Ovary (tissue), 9 donors: ENCODE measurements around the gene SNX13. TPM values are rescaled to one million over a fixed set of nuclear protein-coding genes. Genes with fewer than 3 reads are reported as not detected.
A peak's percentile ranks its signal among the peaks of the same experiment; 100 is the strongest.

Experiments
- DNase-seq, 5 donors: peaks; one replicate each; pipeline ENCODE4 v3.0.0-alpha.2; 2019 to 2020
- H3K27ac ChIP-seq, 2 donors: fragments of 200-600 bp; one replicate each; pipeline versions ENCODE4 v1.5.1 to v1.8.0; 2019 to 2022
- H3K27me3 ChIP-seq: fragments of 200-600 bp; one replicate; pipeline ENCODE4 v1.8.0; 2022
- H3K36me3 ChIP-seq: fragments of 200-600 bp; sonication (generic); one replicate; pipeline ENCODE4 v1.5.1; 2019
- H3K4me1 ChIP-seq: one replicate; pipeline ENCODE4 v1.8.1; 2013; ENCODE audit warnings: mild to moderate bottlenecking, moderate library complexity; ENCODE audit not compliant: insufficient read depth
- H3K4me3 ChIP-seq: fragments of 200-600 bp; sonication (generic); one replicate; pipeline ENCODE4 v1.5.1; 2017
- H3K9me3 ChIP-seq, 2 donors: fragments of 200-600 bp in 1 of 2; sonication (generic) in 1 of 2; one replicate each; pipeline versions ENCODE4 v1.5.1 to v1.8.1; 2013 to 2019; ENCODE audit warnings: mild to moderate bottlenecking in 1 of 2, moderate library complexity in 1 of 2
- EP300 ChIP-seq: sonication (generic); formaldehyde crosslinking; IDR thresholded peaks from one replicate; pipeline ENCODE4 v1.6.1; 2017; ENCODE audit warnings: antibody characterized with exemption
- POLR2A ChIP-seq: fragments of 450-650 bp; IDR thresholded peaks from one replicate; pipeline ENCODE4 v1.6.1; 2017; ENCODE audit warnings: antibody characterized with exemption, mild to moderate bottlenecking, moderate library complexity
- WGBS, 3 donors: extraction: QIAGEN DNeasy Blood & Tissue Kit in 1 of 3; methylation state at CpG; one replicate each; pipeline versions ENCODE4 v1.1.5 to v1.1.7; 2013 to 2017; 5-methylcytosine and 5-hydroxymethylcytosine counted together
- intact Hi-C, 4 donors: fragments of 100-400 bp; cut with DNase I; formaldehyde crosslinking; loops; one replicate each; pipeline versions ENCODE4 v1.11.0 to v1.15.1; 2022 to 2023
- polyA plus RNA-seq, 2 donors: library from polyadenylated mRNA; stranded (reverse); fragments of 200-250 nt in 1 of 2; fragments of 350-450 nt in 1 of 2; fragmentation: Illumina TruSeq in 1 of 2; extraction: RNeasy Lipid Tissue Mini Kit (QIAGEN cat#74804) in 1 of 2; gene quantifications; one replicate each; pipeline ENCODE4 v1.2.3, GENCODE V29; 2013 to 2014
- total RNA-seq, 7 donors: library from RNA; depleted of rRNA in 2 of 7; stranded (reverse); fragments of >200 nt in 2 of 7; fragmentation: NEBNext Ultra II Directional in 3 of 7; extraction: Animal tissue kit (Norgen Biotek cat#: 25700) in 3 of 7; gene quantifications; one replicate each; pipeline versions ENCODE4 v1.1.0 to v1.2.4, GENCODE V29; 2016 to 2023
- TF ChIP-seq, protein P1 (sequence below), 3 donors: fragments of 450-650 bp in 2 of 3; fragments of 200-600 bp in 1 of 3; IDR thresholded peaks; one replicate each; pipeline versions ENCODE4 v1.5.1 to v1.8.0; 2016 to 2022; ENCODE audit warnings: antibody characterized with exemption in 3 of 3, mild to moderate bottlenecking in 1 of 3
- donor health status: DM: no; HTN: no; CAD: no; lungs with moderate emphysema.
- donor health status: DM: no; HTN: no; CAD: no.
- donor health status: Bipolar disorder and iron deficiency.
- donor health status: DM: yes; HTN: yes; CAD: no.
- donor health status: DM: no; HTN: no; CAD: no.
- donor health status: DM: yes; HTN: yes; CAD: no.

SNX13 gene
- total and polyA plus RNA-seq, 9 donors = 12.1 to 51.1 (median 46.1) TPM

DNA sequence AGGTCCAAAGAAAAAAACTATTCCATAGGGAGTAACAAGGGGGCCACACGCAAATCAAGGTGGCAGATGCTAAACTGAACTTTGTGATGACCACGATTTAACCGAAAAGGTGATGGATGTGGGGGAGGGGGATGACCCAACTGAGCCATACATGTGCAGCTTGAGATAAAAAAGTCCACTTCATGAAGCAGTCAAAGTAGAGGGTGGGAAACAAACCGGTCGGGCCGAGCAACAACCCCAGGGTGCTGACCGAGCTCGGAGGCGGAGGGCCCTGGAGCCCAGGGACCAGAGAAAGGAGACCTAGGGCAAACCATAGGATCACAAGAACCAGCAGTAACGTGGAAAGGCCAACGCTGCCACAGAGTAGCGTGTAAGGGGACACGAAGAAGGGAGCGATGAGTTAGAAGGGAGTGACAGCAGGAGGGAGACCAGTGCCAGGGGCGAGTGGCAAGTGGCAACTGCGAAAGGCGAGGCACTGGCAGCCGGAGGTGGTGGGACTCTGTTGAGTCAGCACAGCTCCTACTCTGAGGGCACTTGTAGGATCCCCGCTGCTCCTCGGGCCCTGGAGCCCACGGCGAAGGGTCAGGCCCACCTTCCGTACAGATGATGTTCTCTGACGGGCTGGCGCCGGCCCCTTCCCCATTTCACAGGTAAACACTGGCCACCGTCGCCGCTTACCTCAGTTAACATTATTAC, 540 bp downstream of the SNX13 start:
- whole genome bisulfite sequencing, 3 donors = 0 to 1% (median 0%) methylated on average over 21 to 29 of the region's 29 CpGs
- Histone ChIP-seq H3K4me1 (peaks cover 1% of the 10 kb centered on the region), H3K4me3 (peak overlapping the region; percentile 93), H3K27ac (peak overlapping the region; percentile 88 to 93), H3K27me3 (no peaks in the 10 kb centered on the region), H3K9me3 (no peaks in the 10 kb centered on the region), H3K36me3 (no peaks in the 10 kb centered on the region)
- DNase-seq = peak in 4 of 5 donors; percentile 29 to 55 (median 40)
- TF ChIP-seq POLR2A (no peak), EP300 (no peak)
- TF ChIP-seq, protein P1, sequence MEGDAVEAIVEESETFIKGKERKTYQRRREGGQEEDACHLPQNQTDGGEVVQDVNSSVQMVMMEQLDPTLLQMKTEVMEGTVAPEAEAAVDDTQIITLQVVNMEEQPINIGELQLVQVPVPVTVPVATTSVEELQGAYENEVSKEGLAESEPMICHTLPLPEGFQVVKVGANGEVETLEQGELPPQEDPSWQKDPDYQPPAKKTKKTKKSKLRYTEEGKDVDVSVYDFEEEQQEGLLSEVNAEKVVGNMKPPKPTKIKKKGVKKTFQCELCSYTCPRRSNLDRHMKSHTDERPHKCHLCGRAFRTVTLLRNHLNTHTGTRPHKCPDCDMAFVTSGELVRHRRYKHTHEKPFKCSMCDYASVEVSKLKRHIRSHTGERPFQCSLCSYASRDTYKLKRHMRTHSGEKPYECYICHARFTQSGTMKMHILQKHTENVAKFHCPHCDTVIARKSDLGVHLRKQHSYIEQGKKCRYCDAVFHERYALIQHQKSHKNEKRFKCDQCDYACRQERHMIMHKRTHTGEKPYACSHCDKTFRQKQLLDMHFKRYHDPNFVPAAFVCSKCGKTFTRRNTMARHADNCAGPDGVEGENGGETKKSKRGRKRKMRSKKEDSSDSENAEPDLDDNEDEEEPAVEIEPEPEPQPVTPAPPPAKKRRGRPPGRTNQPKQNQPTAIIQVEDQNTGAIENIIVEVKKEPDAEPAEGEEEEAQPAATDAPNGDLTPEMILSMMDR (IDR thresholded peaks at IDR 0.05) = no peak
- intact Hi-C loops = no loop called here

DNA sequence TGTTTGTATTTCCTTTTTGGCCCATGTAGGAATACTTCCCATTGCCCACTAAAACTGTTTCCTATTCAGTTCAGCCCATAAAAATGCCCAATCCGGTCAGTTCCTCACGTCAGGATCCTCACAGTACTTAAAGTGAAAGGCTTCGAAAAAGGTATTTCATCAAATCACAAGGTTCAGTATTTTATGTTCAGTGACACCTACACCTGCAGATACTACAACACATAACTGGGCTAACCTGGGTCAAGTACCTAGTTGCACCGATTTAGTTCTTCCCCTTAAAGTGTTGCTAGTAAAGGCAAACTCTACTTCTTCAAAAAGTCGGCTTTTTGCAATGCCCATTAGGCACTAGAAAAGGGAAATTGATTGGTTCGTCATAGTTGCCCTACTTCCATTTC, 1.1 kb downstream of the SNX13 start:
- Histone ChIP-seq H3K27ac (peak overlapping the region in 1 of 2 donors; percentile 93), H3K36me3 (no peaks in the 10 kb centered on the region)

DNA sequence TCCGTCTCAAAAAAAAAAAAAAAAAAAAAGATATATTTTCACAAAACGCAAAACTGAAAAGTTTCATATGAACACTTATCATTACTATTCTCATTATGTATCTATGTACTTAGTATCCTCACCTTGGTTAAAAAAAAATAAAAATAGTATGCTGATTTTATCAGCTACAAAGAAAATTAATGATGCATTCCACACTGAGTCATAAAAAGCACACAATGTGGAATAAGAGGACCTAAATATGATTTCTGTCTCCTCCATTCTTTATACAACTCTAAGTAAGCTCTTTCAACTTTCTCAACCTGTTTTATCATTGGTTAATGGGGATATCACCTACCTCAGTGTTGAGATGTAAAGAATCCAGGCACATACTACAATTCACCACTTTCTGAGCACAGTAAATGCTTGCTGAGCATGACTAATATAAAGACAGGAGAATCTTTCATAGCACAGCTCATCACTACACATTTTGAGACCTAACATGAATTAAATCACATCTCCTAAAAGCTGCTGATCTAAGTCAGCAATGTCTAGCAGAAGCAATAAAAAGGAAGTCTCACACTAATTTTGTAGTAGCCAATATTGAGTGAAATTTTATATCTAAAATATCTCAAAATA, 2.7 kb downstream of the SNX13 start:
- intact Hi-C loops = no loop called here
- 86 to 94% (median 93%) methylated on average over 2 of the region's 2 CpGs for WGBS, 3 donors
- Histone ChIP-seq H3K27ac (no peak overlapping the region), H3K36me3 (no peaks in the 10 kb centered on the region), H3K9me3 (no peaks in the 10 kb centered on the region), H3K4me3 (no peak overlapping the region), H3K4me1 (peaks cover 2% of the 10 kb centered on the region), H3K27me3 (no peaks in the 10 kb centered on the region)
- DNase-seq = no peak
- no peak for TF ChIP-seq EP300
- TF ChIP-seq POLR2A = no peak
- TF ChIP-seq, protein P1 (IDR thresholded peaks at IDR 0.05) = no peak

More for the DNA sequence above, 1.1 kb downstream of the SNX13 start:
- WGBS, 3 donors = 1 to 4% (median 4%) methylated on average over 6 of the region's 6 CpGs
- TF ChIP-seq POLR2A (no peak), EP300 (no peak)
- TF ChIP-seq, protein P1 (IDR thresholded peaks at IDR 0.05) = no peak
- intact Hi-C loops = no loop called here
- H3K4me1 ChIP-seq = peaks cover 1% of the 10 kb centered on the region
- no peaks in the 10 kb centered on the region for H3K9me3 ChIP-seq
- H3K27me3 ChIP-seq = no peaks in the 10 kb centered on the region
- H3K4me3 ChIP-seq = peak overlapping the region; percentile 93
- no peak for DNase-seq

DNA sequence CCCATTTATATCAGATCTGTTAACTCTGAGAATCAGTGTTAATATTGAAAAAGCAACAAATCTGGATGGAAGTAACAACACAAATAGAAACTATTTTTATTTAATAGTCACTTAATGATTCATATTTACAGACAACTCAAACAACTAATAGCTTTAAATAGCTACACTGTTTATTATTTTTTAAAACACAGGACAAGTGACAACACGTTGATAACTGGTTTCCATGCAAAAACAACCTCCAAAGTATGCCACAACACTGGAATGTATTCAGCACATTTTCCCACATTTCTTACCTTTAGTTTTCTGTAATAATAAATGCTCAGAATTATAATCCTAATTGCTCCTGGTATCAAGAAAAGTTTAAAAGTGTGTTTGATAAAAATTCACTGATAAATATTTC, 4.0 kb downstream of the SNX13 start:
- H3K36me3 ChIP-seq = no peaks in the 10 kb centered on the region
- 13 to 49% (median 17%) methylated on average over 1 of the region's 1 CpG for WGBS, 3 donors
- peaks cover 2% of the 10 kb centered on the region for H3K4me1 ChIP-seq
- no peaks in the 10 kb centered on the region for H3K27me3 ChIP-seq
- H3K27ac ChIP-seq = no peak overlapping the region
- DNase-seq = no peak
- H3K4me3 ChIP-seq = no peak overlapping the region
- no peaks in the 10 kb centered on the region for H3K9me3 ChIP-seq
- intact Hi-C loops = no loop called here
- TF ChIP-seq EP300 (no peak), POLR2A (no peak)
- TF ChIP-seq, protein P1 (IDR thresholded peaks at IDR 0.05) = no peak
